Memory B cell (primary cell): Measurements from ENCODE around the gene GPC3.
"Not testable (repeated sequence)": the region's sequence is repeated elsewhere in the genome, so short reads cannot be mapped to it uniquely, and the experiment has no call there.

Experiments
- ATAC-seq: fragments of 150-1000 bp; cut with Tn5 transposase; 2 replicates; pipeline ENCODE4 v1.10.0; 2021; ENCODE audit warnings: low read depth, mild to moderate bottlenecking, moderate library complexity
- DNase-seq, 2 donors: peaks; one replicate each; pipeline ENCODE4 v3.0.0; 2022; ENCODE audit warnings: low spot score in 2 of 2
- H3K27ac Mint-ChIP-seq: one replicate; pipeline ENCODE4 v1.8.0; 2022; ENCODE audit warnings: mild to moderate bottlenecking, moderate library complexity, mixed read lengths
- H3K27me3 Mint-ChIP-seq: one replicate; pipeline ENCODE4 v1.8.0; 2022; ENCODE audit warnings: mixed read lengths
- H3K36me3 Mint-ChIP-seq: one replicate; pipeline ENCODE4 v1.8.0; 2022; ENCODE audit warnings: mild to moderate bottlenecking, mixed read lengths
- H3K4me1 Mint-ChIP-seq: one replicate; pipeline ENCODE4 v1.8.0; 2022; ENCODE audit warnings: mixed read lengths
- H3K4me3 Mint-ChIP-seq: one replicate; pipeline ENCODE4 v1.8.0; 2022; ENCODE audit warnings: mild to moderate bottlenecking, moderate library complexity, mixed read lengths
- H3K9me3 Mint-ChIP-seq: one replicate; pipeline ENCODE4 v1.8.0; 2022; ENCODE audit warnings: mixed read lengths

The GPC3 gene

DNA sequence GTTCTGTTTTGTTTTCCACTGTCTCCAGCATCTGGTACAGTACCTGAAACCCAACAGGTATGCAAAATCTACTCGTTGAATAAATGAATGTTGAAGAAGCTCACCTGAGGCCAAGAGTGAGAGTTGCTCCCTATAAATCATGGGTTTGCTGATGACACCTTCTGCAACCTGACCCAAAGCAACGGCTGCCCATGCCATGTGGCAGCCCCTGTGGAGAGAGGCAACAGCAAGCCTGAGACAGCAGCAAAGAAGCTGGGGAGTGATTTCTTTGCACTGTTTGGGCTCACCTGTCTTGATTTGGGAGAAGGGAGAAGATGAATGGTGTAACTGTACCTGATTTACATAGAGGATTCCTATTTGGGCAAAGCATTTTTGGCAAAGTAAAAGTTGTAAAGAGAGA is 450.3 kb downstream of the GPC3 start:
- Mint-ChIP-seq H3K9me3 (no peaks in the 10 kb centered on the region), H3K27ac (no peak overlapping the region), H3K4me1 (no peaks in the 10 kb centered on the region), H3K4me3 (no peak overlapping the region), H3K27me3 (no peaks in the 10 kb centered on the region), H3K36me3 (no peaks in the 10 kb centered on the region)
- no peak for ATAC-seq
- DNase-seq = no peak

DNA sequence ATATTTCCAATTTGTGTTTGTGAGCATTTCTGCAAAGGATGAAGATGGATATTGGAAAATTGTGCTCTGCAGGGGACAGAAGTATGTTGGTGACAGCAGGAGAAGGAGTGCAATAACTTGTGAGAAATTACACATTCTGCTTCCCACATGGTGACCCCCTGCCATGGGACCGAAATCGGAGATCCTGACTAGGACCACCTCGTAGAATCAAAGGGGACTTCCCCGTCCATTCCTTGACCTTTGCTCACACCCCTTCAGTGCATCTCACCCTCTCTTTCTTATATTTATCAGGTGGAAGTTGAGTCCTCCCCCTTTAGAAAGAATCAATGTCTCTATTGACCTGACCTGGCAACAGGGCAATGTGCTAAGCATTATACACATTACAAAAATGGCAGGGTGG is 451.2 kb downstream of the GPC3 start:
- Mint-ChIP-seq H3K27ac (no peak overlapping the region), H3K27me3 (no peaks in the 10 kb centered on the region), H3K9me3 (no peaks in the 10 kb centered on the region), H3K4me3 (no peak overlapping the region), H3K4me1 (no peaks in the 10 kb centered on the region), H3K36me3 (no peaks in the 10 kb centered on the region)
- no peak for ATAC-seq
- no peak for DNase-seq

DNA sequence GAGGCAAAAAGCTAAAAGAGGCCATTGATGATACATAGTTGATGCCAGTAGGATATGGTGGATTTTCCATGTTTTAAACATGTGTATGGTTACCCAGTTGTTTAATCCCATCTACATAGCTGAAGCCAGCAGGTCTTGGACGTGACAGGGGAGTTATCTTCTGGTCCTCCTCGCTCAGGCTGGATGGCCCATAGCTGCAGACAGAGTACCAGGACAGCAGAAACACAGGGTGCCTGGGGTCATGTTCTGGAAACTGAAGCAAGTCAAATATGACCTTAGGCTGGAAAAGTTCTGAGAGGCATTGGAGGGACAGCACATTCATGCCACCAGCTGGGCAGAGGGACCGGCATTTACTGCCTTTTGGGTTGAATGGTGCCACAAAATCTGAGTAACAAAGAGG is 452.1 kb downstream of the GPC3 start:
- ATAC-seq (no peak), DNase-seq (no peak)
- Mint-ChIP-seq H3K27me3 (no peaks in the 10 kb centered on the region), H3K9me3 (no peaks in the 10 kb centered on the region), H3K36me3 (no peaks in the 10 kb centered on the region), H3K27ac (no peak overlapping the region), H3K4me1 (no peaks in the 10 kb centered on the region), H3K4me3 (no peak overlapping the region)

DNA sequence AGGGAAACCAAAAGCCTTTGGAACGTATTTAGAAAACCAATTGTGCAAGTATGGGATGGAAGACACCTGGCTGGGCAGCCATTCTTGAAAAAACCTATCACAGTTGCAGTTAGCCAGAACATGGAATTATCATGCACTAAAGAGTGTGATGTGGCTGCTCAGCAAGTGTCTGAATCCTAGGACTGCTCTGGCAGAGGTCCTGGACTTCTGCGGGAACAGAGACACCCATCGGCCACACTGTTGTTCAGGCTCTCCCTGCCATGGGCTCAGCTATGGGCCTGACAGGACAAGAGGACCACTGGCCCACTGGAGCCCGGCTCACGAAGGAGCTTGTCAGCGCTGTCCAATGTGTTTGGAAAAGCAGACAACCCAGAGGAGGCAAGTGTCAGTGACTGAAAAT is 454.4 kb downstream of the GPC3 start:
- no peaks in the 10 kb centered on the region for H3K9me3 Mint-ChIP-seq
- no peak overlapping the region for H3K27ac Mint-ChIP-seq
- no peaks in the 10 kb centered on the region for H3K27me3 Mint-ChIP-seq

DNA sequence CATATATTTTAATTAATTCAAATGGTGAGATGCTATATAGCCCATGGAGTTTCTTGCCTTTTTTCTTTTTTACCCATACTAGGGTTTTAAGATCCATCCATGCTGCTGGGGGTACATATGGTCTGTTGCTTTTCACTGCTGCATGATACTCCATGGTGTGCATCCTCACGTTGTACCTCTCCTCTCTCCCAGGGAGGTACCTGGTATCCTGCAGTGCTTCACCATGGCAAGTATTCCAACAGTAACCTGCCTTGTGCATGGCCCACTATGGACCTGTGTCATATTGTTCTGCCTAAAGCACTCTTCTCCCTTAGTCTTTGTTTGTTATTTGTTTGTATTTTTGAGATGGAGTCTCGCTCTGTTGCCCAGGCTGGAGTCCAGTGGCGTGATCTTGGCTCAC is 455.8 kb downstream of the GPC3 start:
- no peak for DNase-seq
- Mint-ChIP-seq H3K27me3 (no peaks in the 10 kb centered on the region), H3K36me3 (no peaks in the 10 kb centered on the region), H3K4me3 (no peak overlapping the region), H3K27ac (no peak overlapping the region), H3K9me3 (no peaks in the 10 kb centered on the region), H3K4me1 (no peaks in the 10 kb centered on the region)
- ATAC-seq = no peak

More for the DNA sequence above, 454.4 kb downstream of the GPC3 start:
- no peak for DNase-seq
- no peaks in the 10 kb centered on the region for H3K4me1 Mint-ChIP-seq
- H3K36me3 Mint-ChIP-seq = no peaks in the 10 kb centered on the region
- no peak for ATAC-seq
- no peak overlapping the region for H3K4me3 Mint-ChIP-seq

DNA sequence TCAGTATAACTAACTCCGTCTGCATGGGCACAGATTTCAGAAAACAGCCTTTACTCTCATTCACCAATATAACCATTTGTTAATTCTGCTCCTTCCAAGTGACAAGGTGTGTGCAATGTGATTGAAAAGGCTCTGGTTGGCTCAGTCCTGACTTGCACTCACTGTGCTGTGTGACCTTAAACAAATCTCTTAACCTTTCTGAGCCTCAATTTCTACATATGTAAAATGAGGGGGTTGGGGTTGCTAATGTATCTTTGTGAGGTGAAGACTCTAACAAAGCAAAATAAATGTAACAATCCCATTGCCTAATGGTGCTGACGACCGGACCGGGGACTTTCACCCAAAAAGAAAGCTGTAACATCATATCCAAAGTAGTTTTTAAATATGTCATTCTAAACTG is 457.6 kb downstream of the GPC3 start:
- no peak overlapping the region for H3K4me3 Mint-ChIP-seq
- no peaks in the 10 kb centered on the region for H3K4me1 Mint-ChIP-seq
- H3K36me3 Mint-ChIP-seq = no peaks in the 10 kb centered on the region
- no peak overlapping the region for H3K27ac Mint-ChIP-seq
- no peak for ATAC-seq
- H3K9me3 Mint-ChIP-seq = no peaks in the 10 kb centered on the region
- no peaks in the 10 kb centered on the region for H3K27me3 Mint-ChIP-seq
- no peak for DNase-seq

DNA sequence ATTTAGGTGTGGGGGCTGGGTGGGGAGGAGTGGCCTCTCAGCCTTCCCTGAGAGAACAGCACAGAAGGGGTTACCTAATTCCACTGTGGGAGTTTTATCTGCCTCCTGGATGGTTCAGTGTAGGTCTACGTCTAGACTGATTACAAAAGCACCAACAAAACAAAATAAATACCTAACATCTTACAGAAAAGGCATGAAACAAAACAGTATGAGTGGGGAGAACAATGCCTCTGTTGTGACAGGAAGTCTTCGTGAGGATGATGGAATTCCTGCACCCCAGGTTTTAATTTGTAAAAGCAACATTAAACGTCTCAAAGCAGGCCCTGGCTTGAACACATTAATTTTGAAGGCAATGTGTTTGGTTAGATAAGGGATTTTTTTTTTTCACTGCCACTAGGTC is 458.0 kb downstream of the GPC3 start:
- H3K4me1 Mint-ChIP-seq = no peaks in the 10 kb centered on the region
- DNase-seq (no peak), ATAC-seq (no peak)
- H3K36me3 Mint-ChIP-seq = no peaks in the 10 kb centered on the region
- no peaks in the 10 kb centered on the region for H3K27me3 Mint-ChIP-seq
- no peak overlapping the region for H3K4me3 Mint-ChIP-seq
- H3K27ac Mint-ChIP-seq = no peak overlapping the region
- H3K9me3 Mint-ChIP-seq = no peaks in the 10 kb centered on the region

DNA sequence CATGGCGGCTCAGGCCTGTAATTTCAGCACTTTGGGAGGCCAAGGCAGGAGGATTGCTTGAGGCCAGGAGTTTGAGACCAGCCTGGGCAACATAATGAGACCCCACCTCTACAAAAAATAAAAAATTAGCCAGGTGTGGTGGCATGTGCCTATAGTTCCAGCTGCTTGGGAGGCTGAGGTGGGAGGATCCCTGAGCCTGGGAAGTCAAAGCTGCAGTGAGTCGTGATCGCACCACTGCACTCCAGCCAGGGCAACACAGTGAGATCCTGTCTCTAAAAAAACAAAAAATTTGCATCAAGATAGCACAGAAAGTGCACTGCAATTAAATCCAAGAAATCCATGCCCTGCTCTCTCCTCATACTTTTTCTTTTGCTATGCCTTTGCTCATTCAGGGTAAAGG is 458.6 kb downstream of the GPC3 start:
- not testable (repeated sequence) for H3K4me1 Mint-ChIP-seq, H3K36me3 Mint-ChIP-seq, DNase-seq, H3K9me3 Mint-ChIP-seq, ATAC-seq, H3K27ac Mint-ChIP-seq, H3K27me3 Mint-ChIP-seq, H3K4me3 Mint-ChIP-seq

DNA sequence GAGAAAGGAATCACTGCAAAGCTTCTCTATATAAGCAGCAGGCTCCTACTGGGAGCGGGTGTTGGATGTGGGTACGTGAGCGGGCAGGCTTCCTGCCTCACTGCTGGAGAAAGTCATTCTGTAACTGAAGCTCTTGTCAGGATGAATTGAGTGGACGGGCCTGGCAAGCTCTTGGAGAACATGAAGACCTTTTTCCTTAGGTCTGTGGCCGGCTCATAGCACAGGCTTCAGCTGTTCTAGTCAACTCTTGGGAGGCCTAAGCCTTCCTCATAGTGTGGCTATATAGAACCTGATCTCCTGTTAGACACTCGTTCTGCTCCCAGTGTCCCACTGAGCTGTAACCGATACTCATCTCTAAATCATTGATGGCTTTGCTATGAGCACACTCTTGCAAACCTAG is 461.9 kb downstream of the GPC3 start:
- H3K4me1 Mint-ChIP-seq = no peaks in the 10 kb centered on the region
- no peak overlapping the region for H3K27ac Mint-ChIP-seq
- ATAC-seq (no peak), DNase-seq (no peak)
- no peaks in the 10 kb centered on the region for H3K36me3 Mint-ChIP-seq
- no peaks in the 10 kb centered on the region for H3K27me3 Mint-ChIP-seq
- H3K9me3 Mint-ChIP-seq = no peaks in the 10 kb centered on the region
- no peak overlapping the region for H3K4me3 Mint-ChIP-seq

DNA sequence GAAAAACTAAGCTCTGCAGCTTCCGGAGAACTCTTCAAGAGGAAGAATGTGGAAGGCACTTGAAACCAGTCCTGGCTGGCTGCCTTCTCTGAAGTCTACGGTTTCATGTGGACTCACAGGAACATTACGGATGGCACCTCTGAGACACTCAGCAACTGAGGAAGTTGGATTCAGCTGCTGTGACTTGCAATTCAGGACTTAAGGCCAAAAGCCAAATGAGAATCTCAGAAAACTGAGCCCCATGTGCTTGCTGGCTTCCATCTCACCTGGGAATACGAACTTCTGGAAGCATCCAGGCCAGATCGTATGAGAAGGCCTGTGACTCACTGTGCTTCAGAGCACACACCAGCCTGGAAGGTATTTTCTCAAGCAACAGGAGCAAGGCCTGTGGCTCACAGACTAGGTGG is 462.3 kb downstream of the GPC3 start:
- no peak overlapping the region for H3K27ac Mint-ChIP-seq

DNA sequence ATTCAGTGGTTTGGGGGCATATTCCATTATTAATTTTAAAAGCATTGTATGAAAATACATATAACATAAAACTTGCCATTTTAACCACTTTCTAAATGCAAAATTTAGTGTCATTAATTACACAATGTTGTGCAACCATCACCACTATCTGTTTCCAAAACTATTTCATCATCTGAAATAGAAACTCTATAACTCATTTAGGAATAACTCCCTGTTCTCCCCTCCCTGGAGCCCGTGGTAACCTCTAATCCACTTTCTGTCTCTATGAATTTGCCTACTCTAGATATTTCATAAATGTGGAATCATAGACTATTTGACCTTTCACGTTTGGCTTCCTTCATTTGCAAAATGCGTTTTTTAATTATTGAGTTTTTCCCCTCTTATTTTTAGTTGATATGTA is 468.7 kb downstream of the GPC3 start:
- Mint-ChIP-seq H3K27me3 (no peaks in the 10 kb centered on the region), H3K4me3 (no peak overlapping the region), H3K4me1 (no peaks in the 10 kb centered on the region), H3K27ac (no peak overlapping the region), H3K36me3 (no peaks in the 10 kb centered on the region), H3K9me3 (no peaks in the 10 kb centered on the region)
- ATAC-seq (no peak), DNase-seq (no peak)

More for the DNA sequence above, 462.3 kb downstream of the GPC3 start:
- no peak overlapping the region for H3K4me3 Mint-ChIP-seq
- no peaks in the 10 kb centered on the region for H3K9me3 Mint-ChIP-seq
- DNase-seq (no peak), ATAC-seq (no peak)
- no peaks in the 10 kb centered on the region for H3K27me3 Mint-ChIP-seq
- H3K4me1 Mint-ChIP-seq = no peaks in the 10 kb centered on the region
- no peaks in the 10 kb centered on the region for H3K36me3 Mint-ChIP-seq

DNA sequence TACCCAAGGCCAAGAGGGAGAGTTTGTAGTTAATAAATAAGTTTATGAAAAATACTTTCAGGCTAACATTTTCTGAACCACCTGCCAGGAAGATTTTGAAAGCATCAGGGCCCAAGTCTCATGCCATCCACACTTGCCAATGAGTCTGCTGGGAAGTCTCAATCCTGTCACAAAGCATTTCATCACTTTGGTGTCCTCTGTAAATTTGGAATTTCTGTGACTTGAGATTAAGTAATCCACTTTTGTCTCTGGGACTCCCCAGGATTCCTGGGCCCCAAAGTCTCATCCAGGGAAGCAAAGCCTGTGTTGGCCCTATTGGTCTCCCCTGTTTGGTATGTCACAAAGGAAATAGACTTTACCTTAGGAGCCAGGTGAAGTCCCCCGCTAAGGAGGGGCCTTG is 470.9 kb downstream of the GPC3 start:
- H3K4me1 Mint-ChIP-seq = no peaks in the 10 kb centered on the region
- no peak for ATAC-seq
- H3K36me3 Mint-ChIP-seq = no peaks in the 10 kb centered on the region
- H3K27me3 Mint-ChIP-seq = no peaks in the 10 kb centered on the region
- H3K27ac Mint-ChIP-seq = no peak overlapping the region
- no peaks in the 10 kb centered on the region for H3K9me3 Mint-ChIP-seq
- no peak for DNase-seq
- H3K4me3 Mint-ChIP-seq = no peak overlapping the region

DNA sequence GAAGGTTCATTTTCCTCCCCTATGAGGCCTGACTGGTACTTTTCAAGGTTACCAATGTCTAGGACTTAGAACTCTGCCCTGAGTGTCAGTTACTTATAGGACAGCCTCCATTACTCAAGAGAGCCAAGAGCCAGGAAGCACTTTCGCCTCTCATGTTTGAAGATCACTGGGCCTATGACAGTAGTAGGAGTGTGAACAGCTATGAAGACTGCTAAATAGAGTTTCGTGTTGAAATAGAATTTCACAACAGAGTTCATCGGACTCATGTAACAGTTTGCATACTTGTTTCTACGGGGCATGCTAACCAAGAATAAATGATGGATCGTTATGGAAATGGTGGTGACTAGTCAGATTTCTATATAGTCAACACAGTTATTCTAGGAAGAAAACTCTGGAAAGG is 472.3 kb downstream of the GPC3 start:
- no peak for DNase-seq
- Mint-ChIP-seq H3K4me1 (no peaks in the 10 kb centered on the region), H3K27me3 (no peaks in the 10 kb centered on the region), H3K9me3 (no peaks in the 10 kb centered on the region), H3K27ac (no peak overlapping the region), H3K4me3 (no peak overlapping the region), H3K36me3 (no peaks in the 10 kb centered on the region)
- ATAC-seq = no peak

DNA sequence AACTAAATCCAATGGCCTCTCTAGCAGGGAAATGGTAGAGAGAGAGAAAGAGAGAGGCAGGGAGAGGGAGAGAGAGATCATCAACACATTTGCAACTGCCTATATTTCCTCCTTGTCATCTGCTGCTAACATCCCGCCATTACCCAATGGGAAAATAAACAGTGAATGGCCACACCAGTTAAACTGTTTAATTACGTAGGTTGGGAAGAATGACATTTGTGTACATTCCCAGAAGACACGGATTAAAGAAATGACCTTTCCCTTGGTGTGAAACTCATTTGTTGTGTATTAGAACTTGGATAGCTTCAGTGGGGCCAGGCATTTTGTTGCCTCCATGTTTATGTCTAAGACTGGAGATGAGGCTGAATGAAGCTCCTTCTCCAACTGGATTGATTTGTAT is 474.4 kb downstream of the GPC3 start:
- no peaks in the 10 kb centered on the region for H3K36me3 Mint-ChIP-seq
- H3K27ac Mint-ChIP-seq = no peak overlapping the region
- ATAC-seq = no peak
- no peak overlapping the region for H3K4me3 Mint-ChIP-seq
- no peaks in the 10 kb centered on the region for H3K4me1 Mint-ChIP-seq
- no peaks in the 10 kb centered on the region for H3K27me3 Mint-ChIP-seq
- H3K9me3 Mint-ChIP-seq = peaks cover 1% of the 10 kb centered on the region
- no peak for DNase-seq

DNA sequence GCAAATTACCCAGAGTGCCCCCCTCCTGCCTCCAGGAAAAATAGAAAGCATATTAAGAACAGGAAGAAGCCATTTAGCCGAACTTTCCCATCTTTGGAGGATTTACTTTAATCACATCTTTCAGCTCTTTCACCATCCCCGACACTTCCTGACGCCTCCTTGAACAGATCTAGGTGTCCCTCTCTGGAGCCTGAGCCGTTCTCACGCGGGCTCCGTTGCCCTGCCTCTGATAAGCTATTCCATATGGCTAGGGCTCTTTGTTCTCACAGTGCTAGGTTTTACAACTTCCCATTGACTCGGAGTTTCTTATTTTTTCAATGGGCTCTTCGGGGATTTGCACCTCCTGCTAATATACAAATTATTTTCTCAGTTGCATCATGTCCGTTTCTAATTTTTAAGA is 488.0 kb downstream of the GPC3 start:
- Mint-ChIP-seq H3K9me3 (peaks cover 2% of the 10 kb centered on the region), H3K27ac (no peak overlapping the region), H3K36me3 (no peaks in the 10 kb centered on the region), H3K4me3 (no peak overlapping the region), H3K27me3 (no peaks in the 10 kb centered on the region), H3K4me1 (no peaks in the 10 kb centered on the region)
- no peak for DNase-seq
- no peak for ATAC-seq
